Left kidney (tissue), 2 donors: ENCODE results near the gene ELK1. TPM values are rescaled to one million over a fixed set of nuclear protein-coding genes. Genes with fewer than 3 reads are reported as not detected.

ENCODE experiments used
- DNase-seq: peaks from one replicate; pipeline ENCODE4 v3.0.0-alpha.2; 2013
- polyA plus RNA-seq: library from polyadenylated mRNA; unstranded; fragments of 120-200 nt; gene quantifications from one replicate; pipeline ENCODE4 v1.2.1, GENCODE V29; 2013; ENCODE audit not compliant: insufficient read length

ELK1 gene
- polyA plus RNA-seq, 1 donor: 25.8 TPM

GRCh38 chrX:47648376-47648775 is 2.0 kb downstream of the ELK1 start:
- DNase-seq: no peak

DNA sequence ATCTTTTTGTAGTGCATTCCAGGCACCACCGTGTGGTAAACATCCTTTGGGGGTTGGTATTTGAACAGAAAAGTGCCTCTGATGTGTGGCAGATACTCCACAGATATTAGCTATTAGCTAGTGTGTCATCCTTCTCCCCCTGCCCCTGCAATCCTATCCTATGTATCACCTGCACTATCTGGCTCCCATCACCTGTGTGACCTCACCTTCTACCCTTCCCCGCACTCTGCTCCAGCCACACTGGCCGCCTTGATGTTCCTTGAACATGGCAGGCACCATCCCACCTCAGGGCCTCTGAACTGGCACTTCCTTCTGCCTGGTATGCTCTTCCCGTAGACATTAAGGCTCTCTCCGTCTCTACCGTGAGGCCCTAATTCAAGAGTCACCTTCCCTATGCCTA is 3.7 kb downstream of the ELK1 start:
- DNase-seq: no peak

DNA sequence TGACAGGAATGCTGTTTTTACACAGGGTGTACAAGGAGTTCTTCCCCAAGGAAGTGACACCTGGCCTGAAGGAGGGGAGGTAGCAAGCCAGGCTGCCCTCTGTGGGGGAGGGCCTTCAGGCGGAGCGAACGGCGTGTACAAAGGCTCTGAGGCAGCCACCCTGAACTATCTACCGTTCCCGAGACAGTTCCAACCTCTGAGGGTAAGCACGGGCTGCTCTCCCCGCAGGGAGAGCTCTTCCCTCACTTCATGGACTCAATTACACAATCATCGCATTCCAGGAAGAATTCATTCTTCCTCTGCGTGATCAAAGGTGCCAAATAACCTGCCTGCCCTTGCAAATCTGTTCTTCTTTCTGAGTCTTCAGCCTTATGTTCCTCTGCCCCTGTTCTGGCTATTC is 4.8 kb downstream of the ELK1 start:
- no peak for DNase-seq

GRCh38 chrX:47644557-47645091 is 5.7 kb downstream of the ELK1 start:
- no peak for DNase-seq

DNA sequence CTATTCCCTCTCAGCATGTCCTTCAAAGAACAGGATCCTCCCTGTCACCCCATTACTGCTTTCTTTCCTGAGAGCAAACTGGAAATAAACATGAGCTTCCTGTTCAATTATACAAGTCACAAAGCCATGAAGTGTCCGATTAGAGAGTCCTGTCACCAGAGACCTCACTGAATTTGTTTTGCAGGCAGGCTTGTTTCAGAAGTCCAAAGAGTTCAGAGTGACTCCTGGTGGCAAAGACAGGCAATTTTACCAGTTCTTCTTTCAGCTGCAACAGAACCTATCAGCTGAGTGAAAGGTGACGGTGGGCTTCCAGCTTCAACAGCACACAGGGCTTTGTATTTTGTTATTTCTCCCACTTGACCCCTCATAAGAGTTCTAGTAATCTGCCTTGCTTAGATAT is 6.4 kb downstream of the ELK1 start:
- DNase-seq: no peak

GRCh38 chrX:47638816-47639215 is 11.5 kb downstream of the ELK1 start:
- no peak for DNase-seq

DNA sequence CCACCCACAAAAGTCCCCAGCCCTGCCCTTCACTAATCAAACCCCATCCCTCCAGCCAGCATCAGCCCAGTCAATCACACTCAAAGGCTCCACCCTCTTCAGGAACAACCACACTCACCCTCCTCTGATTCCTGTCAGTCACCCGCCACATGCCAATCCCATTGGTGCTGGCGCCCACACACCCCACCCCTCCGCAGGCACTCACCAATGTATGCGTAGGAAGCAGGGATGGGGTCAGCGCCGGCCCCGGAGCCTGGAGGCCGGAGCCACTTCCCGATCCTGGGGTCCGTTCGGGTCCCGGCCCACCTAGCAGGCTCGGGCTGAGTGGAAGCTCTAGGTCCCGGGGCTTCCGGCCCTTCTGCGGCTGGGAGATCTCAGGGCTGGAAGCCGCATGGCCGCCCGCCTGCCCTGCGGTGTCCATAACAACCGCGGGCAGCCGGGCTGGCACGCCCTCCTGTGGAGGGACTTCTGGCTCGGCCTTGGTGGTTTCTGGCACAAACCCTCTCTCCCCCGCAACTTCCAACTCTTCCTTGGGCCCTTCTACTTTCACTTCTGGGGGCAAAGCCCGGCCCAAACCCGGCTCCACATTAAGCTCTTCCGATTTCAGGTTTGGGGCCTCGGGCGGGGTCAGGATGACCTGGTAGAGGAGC is 12.7 kb downstream of the ELK1 start:
- DNase-seq: no peak

GRCh38 chrX:47634871-47635575 is 15.3 kb downstream of the ELK1 start:
- no peak for DNase-seq

- DNase-seq: no peak
These were observed 16.4 kb downstream of the ELK1 start for GRCh38 chrX:47633689-47634590.

GRCh38 chrX:47632666-47633065 is 17.7 kb downstream of the ELK1 start:
- DNase-seq: no peak

DNA sequence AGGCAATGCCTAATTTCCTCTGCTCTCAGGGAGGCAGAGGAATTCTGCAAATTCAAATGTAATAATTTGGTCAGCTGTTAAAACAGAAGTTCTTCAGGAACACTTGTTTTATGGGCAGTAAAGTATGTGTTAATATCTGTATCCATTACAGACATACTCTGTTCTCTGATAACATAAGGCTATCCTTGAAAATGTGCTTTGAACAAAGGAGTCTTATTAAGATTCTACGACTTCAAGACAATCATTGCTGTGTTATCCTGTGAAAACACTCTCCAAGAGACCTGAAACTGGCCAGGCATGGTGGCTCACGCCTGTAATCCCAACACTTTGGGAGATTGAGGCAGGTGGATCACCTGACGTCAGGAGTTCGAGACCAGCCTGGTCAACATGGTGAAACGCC is 18.7 kb downstream of the ELK1 start:
- no peak for DNase-seq

DNA sequence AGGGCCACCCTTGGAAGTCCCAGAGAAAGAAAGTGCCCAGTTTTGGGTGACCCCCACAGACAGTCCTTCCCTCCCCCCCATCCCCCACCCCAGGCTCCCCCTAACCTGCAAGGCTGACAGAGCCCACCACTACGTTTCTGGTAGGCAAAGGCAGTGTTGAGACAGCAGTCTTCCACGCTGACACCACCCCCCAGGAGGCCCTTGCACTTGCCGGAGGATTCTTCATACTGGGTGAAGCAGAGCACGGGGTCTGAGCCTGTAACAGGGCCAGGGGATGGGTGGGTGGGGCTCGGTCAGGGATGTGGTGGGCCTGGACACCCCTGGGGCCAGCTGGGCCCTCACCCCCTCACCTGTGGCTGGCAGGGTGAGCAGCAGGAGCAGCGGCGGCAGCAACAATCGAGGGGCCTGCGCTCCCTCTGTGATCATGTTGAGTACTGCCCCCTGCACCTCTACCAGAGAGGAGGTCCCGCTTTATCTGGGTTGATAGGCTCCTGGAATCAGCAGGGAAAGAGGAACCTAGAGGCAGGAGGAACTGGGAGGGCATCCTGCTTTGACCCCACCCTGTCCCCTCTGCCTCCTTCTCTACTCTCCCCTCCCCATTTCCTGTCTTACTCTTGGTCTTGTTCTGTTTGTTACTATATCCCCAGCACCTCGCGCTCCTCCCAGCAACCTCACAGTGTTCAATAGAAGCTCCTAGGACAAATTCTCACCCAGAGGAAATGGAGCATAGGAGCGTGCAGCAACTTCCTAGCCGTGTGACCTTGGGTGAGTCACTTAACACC is 20.8 kb downstream of the ELK1 start, which contains the start of gene CFP:
Gene CFP (minus strand): TSS at position 512 of the 782 bp plus-strand sequence. CDS start 86 bp downstream, at position 426.
- no peak for DNase-seq

DNA sequence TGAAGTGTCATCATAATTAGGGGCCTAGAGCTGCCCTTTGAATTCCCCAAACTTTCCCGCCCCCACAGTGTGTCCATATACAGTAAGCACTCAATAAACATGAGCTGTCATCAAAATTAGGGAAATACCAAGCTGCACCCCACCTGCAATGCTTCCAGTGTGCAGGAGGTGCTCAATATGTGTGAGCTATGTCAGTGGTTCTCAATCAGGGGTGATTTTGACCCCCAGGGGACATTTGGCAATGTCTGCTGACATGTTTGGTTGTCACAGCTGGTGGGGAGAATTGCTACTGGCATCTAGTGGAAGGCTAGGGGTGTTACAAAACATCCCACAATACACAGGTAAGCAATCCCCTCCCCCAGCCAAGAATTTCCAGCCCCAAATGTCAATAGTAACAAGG is 21.4 kb downstream of the ELK1 start:
- no peak for DNase-seq

GRCh38 chrX:47625365-47625764 is 25.0 kb downstream of the ELK1 start:
- DNase-seq: no peak

DNA sequence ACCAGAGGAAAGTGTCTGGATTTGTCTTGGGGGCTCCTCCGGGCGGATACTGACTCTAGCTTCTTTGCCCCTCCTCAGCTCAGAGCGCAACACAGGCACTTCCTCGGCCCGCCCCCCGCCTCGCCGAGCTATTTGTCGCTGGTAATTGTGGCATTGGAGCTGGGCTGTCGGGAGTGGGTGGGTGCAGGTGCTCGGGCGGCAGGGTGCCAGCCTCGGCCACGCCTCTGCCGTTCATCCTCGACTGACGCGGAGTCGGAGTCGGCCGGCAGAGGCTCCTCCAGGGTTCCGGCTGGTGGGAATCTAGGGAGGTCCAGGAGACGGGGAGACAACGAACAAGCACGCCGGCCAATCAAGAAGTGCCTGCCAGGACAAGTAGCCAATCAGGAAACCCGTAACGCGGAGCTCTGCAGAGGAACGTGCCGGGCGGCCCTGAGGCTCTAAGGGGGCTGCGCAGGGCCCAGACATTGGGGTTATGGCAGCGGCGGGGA is 26.8 kb downstream of the ELK1 start:
- DNase-seq: peak; percentile 70

GRCh38 chrX:47621851-47622250 is 28.5 kb downstream of the ELK1 start:
- no peak for DNase-seq

DNA sequence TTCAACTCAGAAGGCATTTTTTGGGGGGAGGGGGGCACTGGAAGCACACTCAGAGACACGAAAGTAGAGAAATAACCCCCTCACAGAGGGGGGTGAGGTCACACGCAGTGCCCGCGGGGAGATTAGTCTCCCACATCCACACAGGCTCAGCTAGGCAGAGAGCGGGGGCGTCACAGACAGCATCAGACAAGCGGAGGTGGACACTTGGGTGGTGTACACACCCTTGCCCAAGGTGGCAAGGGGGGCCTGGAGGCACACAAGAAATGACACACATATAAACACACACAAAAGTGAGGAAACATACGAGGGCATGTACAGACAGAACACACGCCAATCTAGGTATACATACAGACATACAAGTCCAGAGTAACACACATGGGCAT is 30.1 kb downstream of the ELK1 start:
- DNase-seq: no peak

DNA sequence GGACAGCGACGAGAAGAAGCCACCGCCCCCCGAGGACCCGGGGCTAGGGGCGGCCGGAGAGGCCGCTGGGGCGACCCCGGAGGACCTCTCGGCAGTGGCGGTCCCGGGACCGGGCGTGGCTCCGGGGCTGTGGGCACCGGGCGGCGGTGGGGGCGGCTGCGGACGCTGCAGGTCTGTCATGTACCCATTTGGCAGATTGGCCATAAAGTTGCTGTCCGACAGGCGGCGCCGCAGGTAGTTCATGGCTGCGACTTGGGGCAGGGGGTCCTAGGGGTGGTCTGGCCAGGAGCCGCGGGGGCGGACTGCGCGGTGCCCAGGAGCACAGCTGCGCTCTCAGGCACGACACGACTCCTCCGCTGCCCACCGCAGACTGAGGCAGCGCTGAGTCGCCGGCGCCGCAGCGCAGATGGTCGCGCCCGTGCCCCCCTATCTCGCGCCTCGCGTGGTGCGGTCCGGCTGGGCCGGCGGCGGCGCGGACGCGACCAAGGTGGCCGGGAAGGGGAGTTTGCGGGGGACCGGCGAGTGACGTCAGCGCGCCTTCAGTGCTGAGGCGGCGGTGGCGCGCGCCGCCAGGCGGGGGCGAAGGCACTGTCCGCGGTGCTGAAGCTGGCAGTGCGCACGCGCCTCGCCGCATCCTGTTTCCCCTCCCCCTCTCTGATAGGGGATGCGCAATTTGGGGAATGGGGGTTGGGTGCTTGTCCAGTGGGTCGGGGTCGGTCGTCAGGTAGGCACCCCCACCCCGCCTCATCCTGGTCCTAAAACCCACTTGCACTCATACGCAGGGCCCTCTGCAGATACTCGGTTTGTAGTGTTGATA is 30.7 kb downstream of the ELK1 start, which contains the start of gene SYN1:
Gene SYN1 (minus strand): TSS at position 372 of the 817 bp plus-strand sequence. CDS start 129 bp downstream, at position 243.
- peak; percentile 58 for DNase-seq

- no peak for DNase-seq
These were observed 31.4 kb downstream of the ELK1 start for GRCh38 chrX:47618923-47619485.

DNA sequence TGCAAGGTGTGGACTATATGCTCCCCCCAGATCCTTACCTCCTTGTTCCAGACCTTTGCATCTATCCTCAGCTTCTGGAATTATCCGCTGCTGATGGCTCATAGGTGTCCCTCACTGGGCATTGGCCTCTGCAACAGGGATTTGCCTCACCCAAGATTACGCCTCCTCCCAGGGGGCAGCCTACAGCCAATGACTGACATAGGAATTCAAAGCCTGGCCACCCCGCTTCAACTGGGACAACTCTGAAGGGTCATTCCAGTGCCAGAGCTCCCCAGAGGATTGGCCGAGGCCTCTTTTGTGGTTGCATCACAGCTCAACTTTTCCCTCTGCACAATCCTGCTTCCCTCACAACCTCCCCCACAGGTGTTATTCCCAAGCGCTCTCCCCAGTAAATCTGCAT is 35.7 kb downstream of the ELK1 start:
- no peak for DNase-seq
